ENCODE data around the gene MAP2K5.

The MAP2K5 gene

GRCh38 chr15:67816668-67817067 is 274.2 kb downstream of the MAP2K5 start:
- in situ Hi-C loops (cut with MboI; ENCODE audit: low pct_unique_long_range_greater_than_20kb, low sequenced_read_pairs, unreplicated experiment), result no loop called here
- TF ChIP-seq CTCF (IDR thresholded peaks at IDR 0.05; ENCODE audit: extremely low read depth, insufficient read depth, missing control alignments), result no peak
- no peak for DNase-seq (ENCODE audit: low spot score)

- no peak for DNase-seq (ENCODE audit: low spot score)
- TF ChIP-seq CTCF (IDR thresholded peaks at IDR 0.05; ENCODE audit: extremely low read depth, insufficient read depth, missing control alignments), result no peak
- in situ Hi-C loops (cut with MboI; ENCODE audit: low pct_unique_long_range_greater_than_20kb, low sequenced_read_pairs, unreplicated experiment), result no loop called here
Measured at GRCh38 chr15:67818464-67818863, 276.0 kb downstream of the MAP2K5 start.

GRCh38 chr15:67819636-67820035 is 277.1 kb downstream of the MAP2K5 start:
- TF ChIP-seq CTCF (IDR thresholded peaks at IDR 0.05; ENCODE audit: extremely low read depth, insufficient read depth, missing control alignments), result no peak
- DNase-seq (ENCODE audit: low spot score), result no peak

GRCh38 chr15:67820122-67820991 is 277.9 kb downstream of the MAP2K5 start:
- TF ChIP-seq CTCF (IDR thresholded peaks at IDR 0.05; ENCODE audit: extremely low read depth, insufficient read depth, missing control alignments), result no peak
- peak; percentile 45 for DNase-seq (ENCODE audit: low spot score)
- in situ Hi-C loops (cut with MboI; ENCODE audit: low pct_unique_long_range_greater_than_20kb, low sequenced_read_pairs, unreplicated experiment), result no loop called here

More at GRCh38 chr15:67819636-67820035, 277.1 kb downstream of the MAP2K5 start:
- in situ Hi-C loops (cut with MboI; ENCODE audit: low pct_unique_long_range_greater_than_20kb, low sequenced_read_pairs, unreplicated experiment), result no loop called here

- TF ChIP-seq CTCF (IDR thresholded peaks at IDR 0.05; ENCODE audit: extremely low read depth, insufficient read depth, missing control alignments), result no peak
- in situ Hi-C loops (cut with MboI; ENCODE audit: low pct_unique_long_range_greater_than_20kb, low sequenced_read_pairs, unreplicated experiment), result no loop called here
- peak; percentile 84 for DNase-seq (ENCODE audit: low spot score)
Measured at GRCh38 chr15:67820992-67821783, 278.7 kb downstream of the MAP2K5 start.

- peak; percentile 46 for DNase-seq (ENCODE audit: low spot score)
- in situ Hi-C loops (cut with MboI; ENCODE audit: low pct_unique_long_range_greater_than_20kb, low sequenced_read_pairs, unreplicated experiment), result no loop called here
- no peak for TF ChIP-seq CTCF (IDR thresholded peaks at IDR 0.05; ENCODE audit: extremely low read depth, insufficient read depth, missing control alignments)
Measured at GRCh38 chr15:67821784-67822440, 279.4 kb downstream of the MAP2K5 start.

All from GM13977 (cell line).